ENCODE results near the gene MBD2.

Gene MBD2

GRCh38 chr18:54224379-54225014 is at the start of gene MBD2:
Gene MBD2 (minus strand): TSS chr18:54224669. CDS start chr18:54224559, 110 bp downstream.
- TF ChIP-seq CTCF (IDR thresholded peaks at IDR 0.05; ENCODE audit: borderline replicate concordance, control extremely low read depth, extremely low read depth, insufficient read depth, missing control alignments) = peak; percentile 23
- in situ Hi-C loops (cut with MboI; ENCODE audit: low sequenced_read_pairs, unreplicated experiment) = no loop called here
- DNase-seq (ENCODE audit: low spot score) = peak; percentile 92

GRCh38 chr18:54269893-54270844 is 45.7 kb upstream of the MBD2 start:
- DNase-seq (ENCODE audit: low spot score) = no peak
- TF ChIP-seq CTCF (IDR thresholded peaks at IDR 0.05; ENCODE audit: borderline replicate concordance, control extremely low read depth, extremely low read depth, insufficient read depth, missing control alignments) = no peak
- in situ Hi-C loops (cut with MboI; ENCODE audit: low sequenced_read_pairs, unreplicated experiment) = no loop called here

GRCh38 chr18:54268751-54269150 is 44.3 kb upstream of the MBD2 start:
- TF ChIP-seq CTCF (IDR thresholded peaks at IDR 0.05; ENCODE audit: borderline replicate concordance, control extremely low read depth, extremely low read depth, insufficient read depth, missing control alignments) = no peak
- DNase-seq (ENCODE audit: low spot score) = no peak
- in situ Hi-C loops (cut with MboI; ENCODE audit: low sequenced_read_pairs, unreplicated experiment) = no loop called here

- no peak for TF ChIP-seq CTCF (IDR thresholded peaks at IDR 0.05; ENCODE audit: borderline replicate concordance, control extremely low read depth, extremely low read depth, insufficient read depth, missing control alignments)
- DNase-seq (ENCODE audit: low spot score) = no peak
- in situ Hi-C loops (cut with MboI; ENCODE audit: low sequenced_read_pairs, unreplicated experiment) = no loop called here
Measured at GRCh38 chr18:54267701-54268100, 43.2 kb upstream of the MBD2 start.

GRCh38 chr18:54263904-54264336 is 39.5 kb upstream of the MBD2 start:
- DNase-seq (ENCODE audit: low spot score) = peak; percentile 60
- in situ Hi-C loops (cut with MboI; ENCODE audit: low sequenced_read_pairs, unreplicated experiment) = no loop called here
- TF ChIP-seq CTCF (IDR thresholded peaks at IDR 0.05; ENCODE audit: borderline replicate concordance, control extremely low read depth, extremely low read depth, insufficient read depth, missing control alignments) = no peak

- DNase-seq (ENCODE audit: low spot score) = peak; percentile 63
- TF ChIP-seq CTCF (IDR thresholded peaks at IDR 0.05; ENCODE audit: borderline replicate concordance, control extremely low read depth, extremely low read depth, insufficient read depth, missing control alignments) = no peak
- in situ Hi-C loops (cut with MboI; ENCODE audit: low sequenced_read_pairs, unreplicated experiment) = no loop called here
Measured at GRCh38 chr18:54261894-54262293, 37.4 kb upstream of the MBD2 start.
